ENCODE measurements around the gene POLL. TPM values are rescaled to one million over a fixed set of nuclear protein-coding genes. Genes with fewer than 3 reads are reported as not detected.
"Not testable (repeated sequence)": the region's sequence is repeated elsewhere in the genome, so short reads cannot be mapped to it uniquely, and the experiment has no call there.

Gene POLL
- total RNA-seq (ENCODE audit: insufficient read depth, low replicate concordance), result 6.5 TPM

GRCh38 chr10:101587725-101588653 is at the start of gene POLL, which contains the start of gene DPCD:
Gene POLL, minus strand, starts transcription at chr10:101588257. Its CDS starts 897 bp downstream, at chr10:101587360.
Gene DPCD, plus strand, starts transcription at chr10:101588321. Its CDS starts 16 bp downstream, at chr10:101588337.
- DNase-seq (ENCODE audit: low spot score), result peak; percentile 98

DNA sequence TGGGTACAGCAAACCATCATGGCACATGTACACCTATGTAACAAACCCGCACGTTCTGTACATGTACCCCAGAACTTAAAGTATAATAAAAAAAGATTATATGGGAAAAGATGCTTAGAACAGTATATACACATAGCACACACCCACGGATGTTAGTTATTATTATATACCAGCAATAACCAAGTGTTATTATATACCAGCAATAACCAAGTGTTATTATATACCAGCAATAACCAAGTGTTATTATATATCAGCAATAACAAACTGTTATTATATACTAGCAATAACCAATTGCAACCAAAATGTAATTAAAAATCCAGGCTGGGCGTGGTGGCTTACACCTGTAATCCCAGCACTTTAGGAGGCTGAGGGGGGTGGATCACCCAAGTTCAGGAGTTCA is 45.5 kb upstream of the POLL start:
- DNase-seq (ENCODE audit: low spot score), result not testable (repeated sequence)

- no peak for DNase-seq (ENCODE audit: low spot score)
Measured at GRCh38 chr10:101631821-101632475, 43.9 kb upstream of the POLL start.

- no peak for DNase-seq (ENCODE audit: low spot score)
Measured at GRCh38 chr10:101630633-101630920, 42.5 kb upstream of the POLL start.

GRCh38 chr10:101629837-101630632 is 42.0 kb upstream of the POLL start:
- DNase-seq (ENCODE audit: low spot score), result no peak

GRCh38 chr10:101625821-101626412 is 37.9 kb upstream of the POLL start:
- no peak for DNase-seq (ENCODE audit: low spot score)

DNA sequence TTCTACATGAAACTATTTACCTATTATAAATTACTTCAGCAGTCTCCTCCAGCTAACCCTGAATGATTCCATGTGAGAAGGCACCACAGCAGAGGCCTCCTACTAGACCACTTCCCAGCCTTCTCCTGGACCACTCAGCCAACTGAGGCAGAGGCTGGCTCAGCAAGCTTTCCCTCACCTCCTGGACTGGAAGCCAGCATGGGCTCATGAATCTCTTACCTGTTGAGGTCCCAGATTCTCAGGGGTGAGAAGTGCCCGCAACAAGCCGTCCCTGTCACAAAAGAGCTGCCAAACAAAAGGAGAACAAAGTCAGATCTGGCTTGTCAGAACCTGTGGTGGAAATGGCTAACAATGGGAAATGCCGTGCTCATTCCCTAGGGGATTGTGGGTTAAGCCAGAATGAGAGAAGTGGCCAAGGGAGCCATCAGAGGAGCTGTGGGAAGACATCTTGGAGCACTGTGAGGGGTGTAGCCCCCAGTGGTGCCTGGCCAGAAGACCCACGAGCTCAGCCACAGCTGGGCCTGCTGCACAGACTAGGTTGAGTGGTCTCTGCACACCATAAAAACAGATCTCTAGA is 36.6 kb upstream of the POLL start:
- no peak for DNase-seq (ENCODE audit: low spot score)

GRCh38 chr10:101623528-101623927 is 35.5 kb upstream of the POLL start:
- no peak for DNase-seq (ENCODE audit: low spot score)

DNA sequence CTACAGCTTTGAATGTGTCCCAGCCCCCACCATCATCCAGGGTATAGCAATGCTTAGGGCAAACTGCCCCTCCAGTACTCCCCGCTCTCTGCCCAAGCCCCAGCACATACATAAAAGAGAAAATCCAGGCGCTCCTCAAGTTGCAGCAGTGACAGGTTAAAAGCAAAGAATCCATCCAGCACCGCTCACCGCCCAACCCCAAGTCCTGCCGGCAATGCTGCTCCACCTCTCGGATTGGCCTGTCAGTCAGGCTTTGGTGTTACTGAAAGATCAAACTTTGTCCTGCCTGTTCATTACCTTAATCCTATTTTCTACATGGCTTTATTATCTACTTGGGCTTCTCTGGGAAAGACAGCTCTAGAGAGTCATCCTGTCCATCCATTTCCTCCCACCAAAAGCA is 31.9 kb upstream of the POLL start:
- no peak for DNase-seq (ENCODE audit: low spot score)

- DNase-seq (ENCODE audit: low spot score), result no peak
Measured at GRCh38 chr10:101618871-101619270, 30.8 kb upstream of the POLL start.

- DNase-seq (ENCODE audit: low spot score), result no peak
Measured at GRCh38 chr10:101617824-101618568, 29.9 kb upstream of the POLL start.

DNA sequence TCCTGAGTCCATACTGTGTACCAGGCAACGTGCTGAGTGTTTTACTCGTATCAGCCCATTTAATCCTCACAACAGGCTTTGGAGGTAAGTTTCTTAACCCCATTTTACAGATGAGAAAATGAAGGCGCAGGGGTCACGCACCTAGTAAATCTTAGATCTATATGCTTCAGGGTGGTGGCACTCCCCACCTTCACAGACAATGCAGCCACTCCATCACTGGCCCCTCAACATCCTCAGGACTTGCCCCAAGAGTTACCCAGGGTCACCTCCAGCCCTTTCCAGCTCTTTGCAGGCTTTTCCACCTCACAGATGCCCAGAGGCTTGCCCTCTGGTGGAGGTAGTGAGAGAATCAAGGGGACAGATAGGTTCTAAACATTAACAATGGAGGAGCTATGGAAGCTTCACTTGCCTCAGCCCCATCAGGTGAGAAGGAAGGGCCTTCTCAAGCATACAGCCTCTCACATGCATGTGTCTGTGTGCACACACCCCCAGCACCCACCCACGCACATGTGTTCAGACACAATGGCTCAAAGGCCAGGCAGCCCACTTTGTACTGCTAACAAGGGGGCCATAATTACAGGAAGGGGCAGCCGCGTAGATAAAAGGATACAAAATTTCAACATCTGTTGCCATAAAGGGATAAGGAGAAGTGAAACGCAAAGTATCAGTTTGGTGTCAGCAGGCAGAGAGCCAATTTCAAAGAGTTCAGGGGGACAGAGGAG is 29.2 kb upstream of the POLL start:
- no peak for DNase-seq (ENCODE audit: low spot score)

DNA sequence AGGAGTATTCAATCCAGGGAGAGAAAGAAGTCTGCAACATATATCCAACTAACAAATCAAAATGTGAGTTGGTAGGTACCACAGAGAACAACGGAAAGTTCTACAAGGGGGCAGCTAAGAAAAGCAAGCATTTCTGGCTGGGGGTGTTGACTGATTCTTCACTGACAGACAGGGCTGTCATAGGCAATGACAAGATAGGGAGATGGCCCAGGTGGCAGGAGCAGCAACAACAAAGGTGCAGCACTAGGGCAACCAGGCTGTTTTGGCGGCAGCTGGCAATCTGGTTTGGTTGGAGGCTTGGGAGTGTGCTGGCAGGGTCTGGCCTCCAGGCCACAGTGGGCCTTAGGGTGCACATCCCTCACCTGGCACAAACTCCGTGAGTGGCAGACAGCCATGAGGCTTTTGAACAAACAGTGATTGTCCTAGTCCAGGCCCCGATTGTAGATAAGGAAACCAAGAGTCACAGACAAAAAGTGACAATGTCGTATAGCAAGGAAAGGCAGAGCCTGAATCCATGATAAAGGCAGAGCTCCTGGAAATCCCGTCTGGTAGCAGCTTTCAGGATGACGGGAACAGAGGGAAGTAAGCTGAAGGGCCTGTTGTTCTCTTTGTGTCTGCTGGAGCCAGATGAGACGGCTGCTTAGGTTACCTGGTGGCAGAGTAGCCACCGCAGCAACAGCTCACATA is 28.5 kb upstream of the POLL start:
- DNase-seq (ENCODE audit: low spot score), result no peak

DNA sequence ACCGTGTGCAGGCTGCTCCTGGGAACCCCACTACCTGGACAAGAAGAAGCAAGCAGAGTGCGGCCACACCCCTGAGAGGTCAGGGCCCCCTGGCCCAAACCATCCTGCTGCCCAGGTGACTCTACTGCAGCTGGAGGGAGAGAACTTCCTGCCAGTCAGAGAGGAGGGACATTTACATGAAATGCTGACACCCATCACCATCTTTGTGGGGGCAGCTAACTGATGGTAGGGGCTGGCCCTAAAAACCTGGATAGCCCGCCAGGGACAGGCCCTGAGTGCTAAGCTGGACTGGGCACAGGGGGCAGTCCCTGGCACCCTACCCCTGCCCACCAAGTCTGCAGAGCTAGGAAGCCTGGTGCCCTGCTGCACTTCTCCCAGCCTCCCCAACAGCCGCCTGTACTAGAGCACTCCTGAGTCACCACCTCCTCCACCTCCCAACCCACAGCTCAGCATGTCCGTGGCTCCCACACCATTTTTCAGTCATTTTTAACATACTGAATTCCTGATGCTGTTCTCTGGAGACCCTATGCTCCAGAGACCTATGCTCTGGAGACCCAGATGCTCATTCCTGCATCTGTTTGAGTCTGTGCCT is 27.6 kb upstream of the POLL start:
- DNase-seq (ENCODE audit: low spot score), result no peak

- DNase-seq (ENCODE audit: low spot score), result no peak
Measured at GRCh38 chr10:101614663-101615524, 26.8 kb upstream of the POLL start.

DNA sequence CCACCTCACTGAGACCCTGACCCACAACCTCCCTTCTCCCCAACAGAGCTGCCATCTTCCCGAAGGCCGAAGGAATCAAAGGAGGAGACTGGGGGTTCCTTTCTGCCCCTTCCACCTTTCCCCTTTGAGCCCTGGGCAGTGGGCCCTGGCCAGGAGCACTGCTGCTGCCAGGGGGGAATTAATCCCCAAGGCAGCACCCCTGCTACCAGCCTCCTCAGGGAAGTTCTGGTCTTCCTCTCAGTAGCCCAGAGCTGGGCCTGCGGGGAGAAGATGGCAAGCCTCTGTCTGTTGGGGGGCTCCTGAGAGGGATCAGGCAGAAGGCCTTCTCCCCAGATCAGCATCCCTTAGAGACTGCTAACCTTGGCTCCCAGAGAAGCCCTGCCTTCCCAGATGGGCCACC is 25.6 kb upstream of the POLL start:
- DNase-seq (ENCODE audit: low spot score), result no peak

- DNase-seq (ENCODE audit: low spot score), result no peak
Measured at GRCh38 chr10:101612872-101613271, 24.8 kb upstream of the POLL start.

- DNase-seq (ENCODE audit: low spot score), result no peak
Measured at GRCh38 chr10:101612086-101612485, 24.0 kb upstream of the POLL start.
